ENCODE results near the gene ELAPOR1.
"Not testable (repeated sequence)": the region's sequence is repeated elsewhere in the genome, so short reads cannot be mapped to it uniquely, and the experiment has no call there.

ELAPOR1 gene

DNA sequence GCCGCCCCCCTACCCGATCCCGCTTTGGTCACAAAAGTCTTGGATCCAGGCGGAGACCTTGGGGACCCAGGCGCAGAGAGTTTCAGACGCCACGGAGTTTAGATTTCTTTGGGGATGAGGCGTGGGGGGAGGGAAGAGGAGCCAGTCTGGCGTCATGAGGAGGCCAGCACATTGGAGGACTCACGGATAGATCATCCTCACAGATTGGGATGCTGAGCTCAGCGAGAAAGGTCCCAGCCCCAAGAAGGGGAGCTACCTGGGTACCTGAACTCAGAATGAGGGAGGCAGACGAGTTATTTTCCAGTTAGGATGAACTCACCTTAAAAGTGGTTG, 393 bp downstream of the ELAPOR1 start:
- Mint-ChIP-seq H3K27ac (peak overlapping the region; percentile 31), H3K4me1 (peaks cover 43% of the 10 kb centered on the region), H3K36me3 (no peaks in the 10 kb centered on the region)

DNA sequence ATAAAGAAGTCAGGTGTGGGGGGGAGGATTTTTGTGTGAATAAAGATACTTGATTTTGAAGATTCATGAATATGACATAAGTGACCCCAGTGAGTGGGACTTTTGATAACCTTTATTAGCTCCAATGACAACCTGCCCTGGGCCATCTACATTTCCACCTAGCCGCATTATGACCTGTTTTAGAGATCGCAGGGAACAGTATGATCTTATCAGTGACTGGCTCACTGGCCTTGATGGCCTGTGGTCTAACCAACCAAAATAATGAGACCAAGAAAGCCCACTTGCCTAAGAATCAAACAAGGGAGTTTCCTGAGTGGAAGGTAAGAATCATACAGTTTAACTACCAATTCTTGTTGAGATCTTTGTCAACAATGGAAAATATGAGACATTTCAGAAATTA, 1.8 kb downstream of the ELAPOR1 start:
- H3K36me3 Mint-ChIP-seq: no peaks in the 10 kb centered on the region
- H3K4me3 Mint-ChIP-seq: peak overlapping the region; percentile 57
- H3K27me3 Mint-ChIP-seq: no peaks in the 10 kb centered on the region
- H3K27ac Mint-ChIP-seq: peak overlapping the region; percentile 82
- H3K4me1 Mint-ChIP-seq: peaks cover 43% of the 10 kb centered on the region
- no peaks in the 10 kb centered on the region for H3K9me3 Mint-ChIP-seq

More for the DNA sequence above, 393 bp downstream of the ELAPOR1 start:
- H3K27me3 Mint-ChIP-seq: no peaks in the 10 kb centered on the region
- H3K4me3 Mint-ChIP-seq: peak overlapping the region; percentile 88
- H3K9me3 Mint-ChIP-seq: no peaks in the 10 kb centered on the region

DNA sequence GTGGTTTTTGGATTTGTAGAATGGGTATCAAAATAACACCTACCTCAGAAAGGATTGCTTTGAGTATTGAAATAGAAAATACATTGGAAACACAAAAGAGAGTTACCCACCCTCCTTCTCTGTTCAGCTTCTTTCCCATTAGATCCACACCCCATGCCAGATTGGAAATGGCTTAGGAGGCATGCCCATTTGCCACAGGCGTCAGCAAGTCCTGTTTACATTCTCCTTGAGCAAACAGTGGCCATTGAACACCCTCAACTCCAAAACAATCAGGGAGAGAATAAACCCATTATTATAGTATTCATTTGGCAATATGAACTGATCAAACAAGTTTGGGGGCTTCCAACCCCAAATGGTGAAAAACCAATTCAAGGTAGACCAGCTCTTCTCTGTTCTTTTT, 2.4 kb downstream of the ELAPOR1 start:
- Mint-ChIP-seq H3K27ac (peak overlapping the region; percentile 82), H3K27me3 (no peaks in the 10 kb centered on the region), H3K36me3 (no peaks in the 10 kb centered on the region), H3K4me3 (no peak overlapping the region), H3K4me1 (peaks cover 43% of the 10 kb centered on the region), H3K9me3 (no peaks in the 10 kb centered on the region)

DNA sequence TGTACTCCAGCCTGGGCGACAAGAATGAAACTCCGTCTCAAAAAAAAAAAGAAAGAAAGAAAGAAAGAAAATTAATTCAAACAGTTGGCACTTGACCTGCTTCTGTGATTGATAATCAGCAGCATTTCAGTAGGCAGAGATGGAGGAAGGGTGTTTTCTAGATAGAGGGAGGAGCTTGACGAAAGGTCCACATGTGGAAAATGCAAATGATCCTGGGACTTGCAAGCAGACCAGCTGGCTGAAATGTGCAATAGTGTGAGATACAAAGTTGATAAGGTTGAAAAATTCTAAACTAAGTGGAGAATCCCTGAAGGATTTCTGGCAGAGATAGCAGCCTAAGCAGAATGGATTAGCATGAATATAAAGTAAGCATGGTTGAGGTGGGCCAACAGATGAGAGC, 4.2 kb downstream of the ELAPOR1 start:
- H3K36me3 Mint-ChIP-seq: no peaks in the 10 kb centered on the region
- H3K9me3 Mint-ChIP-seq: no peaks in the 10 kb centered on the region
- no peaks in the 10 kb centered on the region for H3K27me3 Mint-ChIP-seq
- peaks cover 32% of the 10 kb centered on the region for H3K4me1 Mint-ChIP-seq
- H3K27ac Mint-ChIP-seq: no peak overlapping the region
- no peak overlapping the region for H3K4me3 Mint-ChIP-seq

DNA sequence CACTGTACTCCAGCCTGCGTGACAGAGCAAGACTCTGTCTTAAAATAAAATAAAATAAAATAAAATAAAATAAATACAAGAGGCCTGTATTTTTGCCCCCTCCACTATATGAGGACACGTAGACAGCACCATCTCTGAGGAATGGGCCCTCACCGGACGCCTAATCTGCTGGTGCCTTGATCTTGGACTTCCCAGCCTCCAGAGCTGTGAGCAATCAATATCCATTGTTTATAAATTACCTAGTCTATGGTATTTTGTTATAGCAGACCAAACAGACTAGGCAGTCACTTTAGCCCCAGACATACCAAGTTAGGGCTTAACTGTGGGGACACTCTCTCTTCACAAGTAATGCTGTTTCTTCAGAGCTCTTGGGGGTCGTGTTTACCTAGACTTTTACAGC, 6.4 kb downstream of the ELAPOR1 start:
- no peaks in the 10 kb centered on the region for H3K9me3 Mint-ChIP-seq
- no peak overlapping the region for H3K27ac Mint-ChIP-seq
- H3K4me3 Mint-ChIP-seq: no peak overlapping the region
- H3K36me3 Mint-ChIP-seq: no peaks in the 10 kb centered on the region
- no peaks in the 10 kb centered on the region for H3K27me3 Mint-ChIP-seq
- H3K4me1 Mint-ChIP-seq: peaks cover 11% of the 10 kb centered on the region

DNA sequence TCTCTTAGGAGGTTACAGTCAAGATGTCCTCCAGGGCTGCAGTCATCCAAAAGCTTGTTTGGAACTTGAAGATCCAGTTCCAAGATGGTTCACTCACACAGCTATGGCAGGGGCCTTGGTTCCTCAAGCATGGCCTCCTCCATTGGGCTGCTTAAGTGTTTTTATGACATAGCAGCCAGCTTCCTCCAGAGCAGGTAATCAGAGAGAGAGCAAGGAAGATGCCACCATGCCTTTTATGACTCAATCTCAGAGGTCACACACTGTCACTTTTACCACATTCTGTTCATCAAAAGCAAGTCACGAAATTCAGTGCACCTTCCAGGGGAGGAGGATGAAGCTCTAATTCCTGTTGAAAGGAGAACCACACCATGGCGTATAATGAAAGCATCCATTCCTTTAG, 17.1 kb downstream of the ELAPOR1 start:
- no peak overlapping the region for H3K27ac Mint-ChIP-seq

DNA sequence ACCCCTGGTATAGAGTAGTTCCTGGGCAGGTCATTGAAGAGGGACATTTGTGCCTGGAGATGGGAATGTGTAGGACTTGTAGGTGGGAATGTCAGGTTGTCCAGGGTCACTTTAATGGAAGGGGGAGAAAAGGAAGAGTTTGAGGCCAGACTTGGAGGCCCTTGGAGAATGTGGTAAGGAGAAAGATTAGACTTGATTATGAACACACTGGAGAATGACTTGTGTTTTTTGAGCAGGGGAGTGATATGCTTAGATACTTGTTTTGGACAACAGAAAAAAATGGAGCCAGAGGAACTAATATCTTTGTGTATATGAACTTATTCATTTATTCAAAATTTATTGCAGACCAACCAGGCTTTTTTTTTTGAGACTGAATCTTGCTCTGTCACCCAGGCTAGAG, 17.9 kb downstream of the ELAPOR1 start:
- Mint-ChIP-seq H3K9me3 (no peaks in the 10 kb centered on the region), H3K27ac (no peak overlapping the region), H3K4me1 (peaks cover 18% of the 10 kb centered on the region), H3K4me3 (no peak overlapping the region), H3K36me3 (no peaks in the 10 kb centered on the region), H3K27me3 (no peaks in the 10 kb centered on the region)

More for the DNA sequence above, 17.1 kb downstream of the ELAPOR1 start:
- Mint-ChIP-seq H3K27me3 (no peaks in the 10 kb centered on the region), H3K9me3 (no peaks in the 10 kb centered on the region), H3K4me3 (no peak overlapping the region), H3K4me1 (peaks cover 18% of the 10 kb centered on the region), H3K36me3 (no peaks in the 10 kb centered on the region)

DNA sequence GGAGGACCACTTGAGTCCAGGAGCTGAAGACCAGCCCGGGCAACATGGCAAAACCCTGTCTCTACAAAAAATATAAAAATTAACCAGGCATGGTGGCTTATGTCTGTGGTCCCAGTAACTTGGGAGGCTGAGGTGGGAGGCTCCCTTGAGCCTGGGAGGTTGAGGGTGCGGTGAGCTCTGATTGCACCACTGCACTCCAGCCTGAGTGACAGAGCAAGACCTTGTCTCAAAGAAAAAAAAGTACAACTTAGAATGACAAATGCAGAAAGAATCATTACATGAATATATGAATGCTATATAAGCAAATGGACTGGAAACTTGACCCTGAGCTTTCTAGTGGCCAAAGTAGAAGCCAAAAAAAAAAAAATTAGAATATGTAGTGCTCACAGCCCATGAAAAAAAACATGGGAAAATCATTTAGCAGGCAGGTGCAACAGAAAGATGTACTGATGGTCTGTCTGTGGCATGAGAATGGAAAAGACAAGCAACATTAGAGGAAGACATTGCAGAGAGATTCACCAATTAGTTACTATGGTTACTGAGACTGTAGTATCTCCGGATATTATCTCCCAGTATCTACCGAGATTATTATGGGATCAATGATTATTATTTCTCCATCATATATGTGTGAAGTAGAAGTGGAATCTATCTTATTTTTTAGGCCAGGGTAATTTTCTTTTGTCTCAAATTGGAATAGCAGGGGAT, 19.2 kb downstream of the ELAPOR1 start:
- H3K27ac Mint-ChIP-seq: no peak overlapping the region
- H3K9me3 Mint-ChIP-seq: no peaks in the 10 kb centered on the region
- H3K4me3 Mint-ChIP-seq: no peak overlapping the region
- no peaks in the 10 kb centered on the region for H3K27me3 Mint-ChIP-seq
- peaks cover 18% of the 10 kb centered on the region for H3K4me1 Mint-ChIP-seq
- H3K36me3 Mint-ChIP-seq: no peaks in the 10 kb centered on the region

DNA sequence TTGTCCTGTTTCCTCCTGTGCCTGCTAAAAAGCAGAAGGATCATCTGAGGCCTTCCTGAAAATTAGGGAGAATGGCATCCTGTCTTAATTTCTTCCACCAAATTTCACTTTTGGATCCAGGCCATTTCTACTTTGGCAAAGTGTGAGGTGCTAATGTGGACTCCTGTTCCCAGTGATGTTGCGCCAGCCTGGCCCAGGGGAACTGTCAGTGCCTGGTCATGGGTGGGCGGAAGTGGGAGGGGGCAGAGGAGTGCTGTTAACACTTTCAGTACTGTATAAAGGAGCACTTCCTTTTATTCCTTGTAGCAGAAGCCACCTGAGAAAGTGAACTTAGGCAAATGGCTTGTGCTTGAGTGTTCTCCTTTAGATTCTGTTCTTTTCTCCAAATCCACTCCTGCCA, 19.9 kb downstream of the ELAPOR1 start:
- H3K4me3 Mint-ChIP-seq: no peak overlapping the region
- H3K9me3 Mint-ChIP-seq: no peaks in the 10 kb centered on the region
- H3K4me1 Mint-ChIP-seq: peaks cover 18% of the 10 kb centered on the region
- H3K27me3 Mint-ChIP-seq: no peaks in the 10 kb centered on the region
- no peaks in the 10 kb centered on the region for H3K36me3 Mint-ChIP-seq
- peak overlapping the region; percentile 43 for H3K27ac Mint-ChIP-seq

DNA sequence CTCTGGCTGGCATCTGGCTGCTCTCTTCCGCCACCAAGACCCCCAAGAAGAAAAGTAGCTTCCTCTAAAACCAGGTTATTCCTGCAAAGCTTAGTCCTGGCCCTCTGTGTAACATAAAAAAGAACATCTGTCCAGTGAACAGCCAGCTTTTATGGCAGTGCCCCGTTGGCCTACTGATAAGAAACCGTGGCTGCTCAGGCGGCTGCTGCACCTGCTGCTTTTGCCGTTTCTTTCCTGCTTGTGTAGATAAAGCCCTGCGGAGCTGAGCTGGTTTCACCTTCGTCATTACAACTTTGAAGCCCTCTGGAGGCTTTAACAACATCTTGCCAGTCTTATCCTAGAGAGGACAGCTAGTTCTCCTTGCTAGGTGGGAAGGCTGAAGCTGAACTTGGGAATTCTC, 20.5 kb downstream of the ELAPOR1 start:
- Mint-ChIP-seq H3K36me3 (no peaks in the 10 kb centered on the region), H3K4me3 (no peak overlapping the region)

DNA sequence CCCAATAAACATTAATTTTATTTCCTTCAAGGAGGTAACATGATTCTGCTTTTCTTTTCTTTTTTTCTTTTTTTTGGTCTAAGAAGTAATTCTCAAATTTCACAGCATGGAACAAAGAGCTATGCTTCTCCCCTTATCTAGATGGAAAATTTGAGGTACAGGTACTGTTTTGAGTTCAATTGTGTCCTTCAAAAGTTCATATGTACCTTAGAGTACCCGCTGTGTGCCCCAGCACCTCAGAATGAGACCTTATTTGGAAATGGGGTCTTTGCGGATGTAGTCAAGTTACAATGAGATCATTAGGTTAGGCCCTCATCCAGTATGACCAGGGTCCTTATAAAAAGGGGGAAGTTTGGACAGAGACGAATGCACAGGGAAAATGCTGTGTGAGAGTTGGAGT, 22.0 kb downstream of the ELAPOR1 start:
- Mint-ChIP-seq H3K36me3 (no peaks in the 10 kb centered on the region), H3K4me3 (no peak overlapping the region), H3K9me3 (no peaks in the 10 kb centered on the region), H3K27me3 (no peaks in the 10 kb centered on the region), H3K27ac (no peak overlapping the region), H3K4me1 (peaks cover 18% of the 10 kb centered on the region)

More for the DNA sequence above, 20.5 kb downstream of the ELAPOR1 start:
- Mint-ChIP-seq H3K9me3 (no peaks in the 10 kb centered on the region), H3K27ac (no peak overlapping the region), H3K4me1 (peaks cover 18% of the 10 kb centered on the region), H3K27me3 (no peaks in the 10 kb centered on the region)

DNA sequence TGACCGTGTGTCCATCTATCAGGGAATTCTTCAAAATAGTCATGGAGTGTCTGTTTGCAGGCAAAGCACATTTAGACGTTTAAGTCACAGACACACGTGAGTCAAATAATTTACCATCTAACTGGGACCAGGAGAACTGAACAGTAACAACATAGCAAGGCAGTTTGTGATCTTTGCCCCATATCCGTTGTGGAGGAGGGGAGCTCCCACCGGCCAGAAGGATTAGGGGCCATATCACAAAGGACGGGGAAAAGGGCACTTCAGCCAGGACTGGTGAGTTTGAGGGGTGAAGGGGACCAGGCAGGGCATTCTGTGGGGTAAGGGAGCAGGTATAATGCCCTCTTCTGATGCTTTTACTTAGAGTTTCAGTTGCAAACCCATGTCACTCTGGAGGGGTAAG, 22.9 kb downstream of the ELAPOR1 start:
- no peaks in the 10 kb centered on the region for H3K27me3 Mint-ChIP-seq
- no peak overlapping the region for H3K27ac Mint-ChIP-seq
- no peak overlapping the region for H3K4me3 Mint-ChIP-seq
- no peaks in the 10 kb centered on the region for H3K9me3 Mint-ChIP-seq
- H3K36me3 Mint-ChIP-seq: no peaks in the 10 kb centered on the region
- peaks cover 18% of the 10 kb centered on the region for H3K4me1 Mint-ChIP-seq

DNA sequence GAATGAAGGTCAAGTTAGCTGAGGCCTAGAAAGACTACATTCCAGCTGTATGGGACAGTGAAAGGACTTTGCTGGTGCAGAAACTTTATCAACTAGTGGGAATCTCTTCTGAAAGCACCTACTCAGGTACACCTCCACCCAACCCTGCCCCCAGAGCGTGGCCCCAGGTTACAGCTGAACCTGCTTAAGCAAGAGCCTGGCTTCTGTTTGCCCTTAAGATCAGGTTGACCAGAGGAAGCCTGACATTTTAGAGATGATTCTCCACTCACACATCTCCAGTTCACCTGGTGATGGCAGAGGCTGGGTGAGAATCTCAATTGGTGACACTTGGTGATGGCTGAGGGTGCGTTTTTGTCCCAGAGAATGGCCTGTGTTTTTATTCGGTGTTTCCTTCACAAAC, 24.0 kb downstream of the ELAPOR1 start:
- Mint-ChIP-seq H3K4me3 (no peak overlapping the region), H3K36me3 (peaks cover 2% of the 10 kb centered on the region)

DNA sequence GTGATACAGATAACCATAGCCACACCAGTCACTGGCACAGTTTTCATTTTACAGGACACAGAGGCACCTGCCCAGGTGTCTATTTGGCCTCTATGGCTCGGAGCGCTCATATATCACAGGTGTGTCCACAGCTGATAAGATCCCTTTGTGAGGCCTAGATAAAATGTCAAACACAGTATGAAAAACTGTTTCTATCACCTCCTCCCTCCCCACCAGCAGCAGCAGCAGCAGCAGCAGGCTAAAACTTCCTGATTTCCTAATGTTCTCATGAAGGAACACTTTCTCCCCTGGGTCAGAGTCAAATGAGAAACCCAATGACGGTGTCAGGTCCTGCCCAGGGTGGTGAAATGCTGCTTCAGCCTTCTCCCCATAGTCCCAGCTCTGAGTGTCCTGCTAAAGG, 24.4 kb downstream of the ELAPOR1 start:
- Mint-ChIP-seq H3K27me3 (no peaks in the 10 kb centered on the region), H3K4me3 (no peak overlapping the region), H3K9me3 (no peaks in the 10 kb centered on the region), H3K27ac (no peak overlapping the region), H3K36me3 (peaks cover 2% of the 10 kb centered on the region), H3K4me1 (peaks cover 15% of the 10 kb centered on the region)

More for the DNA sequence above, 24.0 kb downstream of the ELAPOR1 start:
- Mint-ChIP-seq H3K4me1 (peaks cover 18% of the 10 kb centered on the region), H3K27ac (no peak overlapping the region), H3K27me3 (no peaks in the 10 kb centered on the region), H3K9me3 (no peaks in the 10 kb centered on the region)

DNA sequence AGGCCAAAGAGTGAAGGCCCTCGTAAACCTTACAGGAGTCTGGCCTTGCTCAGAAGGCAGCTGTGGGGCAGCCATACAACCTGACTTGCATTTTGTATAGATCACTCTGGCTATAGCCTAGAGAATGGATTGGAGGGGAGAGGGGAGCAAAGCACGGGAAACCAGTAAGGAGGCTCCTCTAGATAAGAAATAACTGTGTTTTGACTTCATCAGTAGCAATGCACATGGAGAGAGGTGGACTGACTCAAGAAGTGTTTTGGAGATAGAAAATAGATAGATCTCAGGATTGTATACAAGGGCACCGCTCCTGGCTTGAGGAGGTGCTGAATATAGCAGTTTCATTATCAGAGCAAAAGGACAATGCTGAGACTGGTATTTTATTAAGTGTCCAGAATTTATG, 26.5 kb downstream of the ELAPOR1 start:
- Mint-ChIP-seq H3K4me1 (no peaks in the 10 kb centered on the region), H3K27me3 (no peaks in the 10 kb centered on the region), H3K9me3 (no peaks in the 10 kb centered on the region), H3K36me3 (peaks cover 2% of the 10 kb centered on the region), H3K27ac (no peak overlapping the region), H3K4me3 (no peak overlapping the region)

DNA sequence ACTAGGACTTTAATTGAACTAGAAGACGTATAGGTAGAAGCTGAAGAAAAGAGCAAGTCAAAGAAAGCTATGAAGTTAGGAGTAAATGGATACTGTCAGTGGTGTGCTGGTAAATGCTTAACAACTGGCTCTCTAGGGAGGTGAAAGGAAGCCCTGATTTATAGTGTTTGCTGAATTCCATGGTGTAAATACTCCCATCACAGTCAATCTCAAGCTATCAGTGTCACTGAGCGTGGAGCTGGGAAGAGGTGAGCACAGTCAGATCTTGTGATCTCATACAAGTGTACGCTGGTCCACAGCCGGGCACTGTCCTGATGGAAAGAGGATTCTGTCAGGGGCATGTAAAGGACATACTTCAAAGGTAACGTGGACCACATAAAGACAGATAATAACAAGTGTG, 28.3 kb downstream of the ELAPOR1 start:
- Mint-ChIP-seq H3K27ac (no peak overlapping the region), H3K4me3 (no peak overlapping the region), H3K27me3 (no peaks in the 10 kb centered on the region), H3K4me1 (no peaks in the 10 kb centered on the region), H3K9me3 (no peaks in the 10 kb centered on the region), H3K36me3 (peaks cover 2% of the 10 kb centered on the region)

DNA sequence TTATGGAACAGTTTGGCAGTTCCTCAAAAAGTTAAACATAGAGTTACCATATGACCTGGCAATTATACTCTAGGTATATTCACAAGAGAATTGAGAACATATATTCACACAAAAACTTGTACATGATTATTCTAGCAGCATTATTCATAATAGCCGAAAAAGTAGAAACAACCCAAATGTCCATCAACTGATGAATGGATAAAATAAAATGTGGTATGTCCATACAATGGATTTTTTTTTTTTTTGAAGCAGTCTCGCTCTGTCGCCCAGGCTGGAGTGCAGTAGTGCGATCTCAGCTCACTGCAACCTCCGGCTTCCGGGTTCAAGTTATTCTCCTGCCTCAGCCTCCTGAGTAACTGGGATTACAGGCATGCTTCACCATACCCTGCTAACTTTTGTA, 28.8 kb downstream of the ELAPOR1 start:
- H3K36me3 Mint-ChIP-seq, H3K4me1 Mint-ChIP-seq, H3K27me3 Mint-ChIP-seq, H3K9me3 Mint-ChIP-seq, H3K27ac Mint-ChIP-seq, H3K4me3 Mint-ChIP-seq: not testable (repeated sequence)

Data from activated naive CD4-positive, alpha-beta T cell treated with anti-CD3 and anti-CD28 coated beads, Interleukin-2, amount 50 U/mL, for 24 hours (primary cell).